ENCODE measurements around the gene PPFIA1.

Gene PPFIA1

DNA sequence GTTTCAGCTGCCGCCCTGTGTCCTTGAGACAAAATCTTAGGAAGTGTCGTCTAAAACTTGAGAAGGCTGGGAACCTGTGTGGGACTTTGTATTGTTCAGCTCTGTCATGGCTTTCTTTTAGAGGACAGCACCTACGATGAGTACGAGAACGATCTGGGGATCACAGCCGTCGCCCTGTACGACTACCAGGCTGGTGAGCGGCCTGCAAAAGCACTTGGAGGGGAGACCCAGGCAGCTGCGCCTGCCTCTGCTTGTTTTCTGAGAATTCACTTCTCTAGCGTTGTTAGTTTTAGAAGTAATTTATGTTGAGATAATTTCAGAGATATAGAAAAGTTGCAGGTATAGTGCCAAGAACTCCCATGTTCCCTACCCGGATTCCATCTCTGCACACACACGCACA is 163.0 kb downstream of the PPFIA1 start:
- no peak for DNase-seq
